ENCODE data around the gene THSD4.
"Not testable (repeated sequence)": the region's sequence is repeated elsewhere in the genome, so short reads cannot be mapped to it uniquely, and the experiment has no call there.

Gene THSD4

DNA sequence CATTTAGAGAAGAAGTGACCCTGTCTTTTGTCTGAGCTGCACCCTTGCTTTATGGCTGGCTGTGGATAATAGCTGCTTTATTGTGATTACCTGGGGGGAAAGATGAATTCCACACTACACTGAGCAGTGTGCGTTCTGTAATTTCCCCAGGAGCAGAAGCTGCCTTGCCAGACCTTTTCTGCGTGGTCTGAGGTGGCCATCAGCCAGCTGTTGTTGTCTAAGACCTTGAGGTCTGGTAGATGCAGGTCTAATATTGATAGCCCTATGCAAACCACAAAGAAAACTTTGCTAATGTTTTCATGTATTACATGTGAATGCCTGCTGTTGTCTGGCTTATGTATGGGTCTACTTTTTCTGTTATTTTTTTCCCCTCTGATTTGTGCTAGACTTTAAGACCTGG is 144.6 kb downstream of the THSD4 start:
- no peak for DNase-seq (ENCODE audit: low read depth in 3 of 3)

DNA sequence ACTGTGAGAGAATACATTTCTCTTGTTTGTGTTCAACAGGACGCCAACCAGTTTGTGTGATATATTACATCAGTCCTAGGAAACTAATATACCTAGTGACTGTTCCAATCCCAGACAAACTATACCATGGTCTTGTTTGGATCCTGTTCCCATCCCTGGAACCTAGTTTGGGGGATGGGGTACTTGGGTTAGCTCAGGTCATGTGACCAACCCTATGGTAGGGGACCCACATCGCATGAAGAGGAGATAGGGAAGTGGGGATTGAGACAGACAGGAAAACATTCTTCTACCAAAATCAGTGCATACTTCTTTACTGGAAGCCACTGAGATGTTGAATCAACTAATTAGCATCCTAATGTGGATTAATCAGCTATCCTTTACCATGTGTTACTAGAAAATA is 146.1 kb downstream of the THSD4 start:
- no peak for DNase-seq (ENCODE audit: low read depth in 3 of 3)

DNA sequence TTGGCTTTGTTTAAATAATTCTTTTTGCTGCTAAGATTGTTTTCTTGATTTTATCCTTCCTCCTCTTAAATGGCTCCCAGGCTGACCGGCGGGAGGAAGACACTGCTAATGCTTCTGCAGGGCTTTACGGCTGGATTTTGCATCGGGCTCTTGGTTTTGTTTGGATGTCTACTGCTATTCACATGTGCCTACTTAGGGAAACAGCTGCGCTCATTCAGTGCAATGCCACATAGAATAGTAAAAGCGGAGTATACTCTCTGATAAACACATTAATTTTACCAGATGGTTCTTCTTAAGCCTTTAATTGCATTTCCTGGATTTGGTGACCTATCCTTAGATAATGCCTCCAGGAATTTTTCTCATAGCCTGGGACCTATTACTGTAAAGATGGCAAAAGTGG is 146.6 kb downstream of the THSD4 start:
- DNase-seq (ENCODE audit: low read depth in 3 of 3), result no peak

DNA sequence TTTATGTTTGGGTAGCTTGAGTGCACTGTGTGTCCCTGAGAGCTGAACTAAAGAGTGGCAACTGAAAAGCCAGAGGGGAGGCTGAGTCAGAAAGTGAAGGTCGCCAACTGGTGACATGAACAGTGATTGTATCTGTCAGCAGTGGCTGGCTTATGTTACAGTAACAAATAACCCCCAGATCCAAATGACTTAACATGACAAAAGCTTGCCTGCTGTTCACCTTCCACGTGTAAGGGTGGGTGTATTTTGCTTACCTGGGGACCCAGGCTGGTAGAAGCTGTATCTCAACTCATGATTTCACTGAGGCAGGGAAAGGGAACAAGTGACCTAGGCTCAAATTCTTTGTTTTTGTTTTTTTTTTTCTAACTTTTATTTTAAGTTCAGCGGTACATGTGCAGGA is 147.3 kb downstream of the THSD4 start:
- DNase-seq (ENCODE audit: low read depth in 3 of 3), result no peak

DNA sequence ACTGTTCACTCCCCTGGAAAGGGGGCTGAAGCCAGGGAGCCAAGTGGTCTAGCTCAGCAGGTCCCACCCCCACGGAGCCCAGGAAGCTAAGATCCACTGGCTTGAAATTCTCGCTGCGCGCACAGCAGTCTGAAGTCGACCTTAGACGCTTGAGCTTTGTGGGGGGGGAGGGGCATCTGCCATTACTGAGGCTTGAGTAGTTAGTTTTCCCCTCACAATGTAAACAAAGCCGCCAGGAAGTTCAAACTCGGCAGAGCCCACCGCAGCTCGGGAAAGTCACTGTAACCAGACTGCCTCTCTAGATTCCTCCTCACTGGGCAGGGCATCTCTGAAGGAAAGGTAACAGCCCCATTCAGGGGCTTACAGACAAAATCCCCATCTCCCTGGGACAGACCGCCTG is 150.3 kb downstream of the THSD4 start:
- not testable (repeated sequence) for DNase-seq (ENCODE audit: low read depth in 3 of 3)

DNA sequence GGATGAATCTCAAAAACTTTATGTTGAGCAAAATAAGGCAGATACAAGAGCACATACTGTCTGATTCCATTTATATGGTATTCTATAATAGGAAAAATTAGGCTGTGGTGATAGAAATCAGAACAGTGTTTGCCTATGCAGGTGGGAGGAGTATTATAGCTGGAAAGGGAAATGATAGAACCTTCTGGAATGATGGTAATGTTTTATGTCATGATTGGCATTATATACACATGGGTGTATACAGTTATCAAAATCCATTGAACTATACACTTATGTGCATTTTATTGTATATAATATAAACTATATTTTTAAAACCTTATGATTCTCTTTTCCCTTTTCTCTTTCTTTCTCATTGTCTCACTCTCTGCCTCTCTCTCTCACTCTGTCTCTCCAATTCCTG is 156.1 kb downstream of the THSD4 start:
- no peak for DNase-seq (ENCODE audit: low read depth in 3 of 3)

DNA sequence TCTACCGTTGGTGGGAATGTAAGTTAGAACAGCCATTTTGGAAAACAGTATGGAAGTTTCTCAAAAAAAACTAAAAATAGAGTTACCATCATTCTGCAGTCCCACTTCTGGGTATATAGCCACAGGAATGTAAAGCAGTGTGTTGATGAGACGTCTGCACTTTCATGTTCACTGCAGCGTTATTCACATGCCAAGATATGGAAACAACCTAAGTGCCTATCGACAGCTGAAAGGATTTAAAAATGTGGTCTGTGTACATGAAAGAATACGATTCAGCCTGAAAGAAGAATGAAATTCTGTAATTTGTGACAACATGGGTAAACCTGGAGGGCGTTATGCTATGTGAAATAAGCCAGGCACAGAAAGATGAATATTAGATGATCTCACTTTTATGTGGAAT is 157.7 kb downstream of the THSD4 start:
- no peak for DNase-seq (ENCODE audit: low read depth in 3 of 3)

DNA sequence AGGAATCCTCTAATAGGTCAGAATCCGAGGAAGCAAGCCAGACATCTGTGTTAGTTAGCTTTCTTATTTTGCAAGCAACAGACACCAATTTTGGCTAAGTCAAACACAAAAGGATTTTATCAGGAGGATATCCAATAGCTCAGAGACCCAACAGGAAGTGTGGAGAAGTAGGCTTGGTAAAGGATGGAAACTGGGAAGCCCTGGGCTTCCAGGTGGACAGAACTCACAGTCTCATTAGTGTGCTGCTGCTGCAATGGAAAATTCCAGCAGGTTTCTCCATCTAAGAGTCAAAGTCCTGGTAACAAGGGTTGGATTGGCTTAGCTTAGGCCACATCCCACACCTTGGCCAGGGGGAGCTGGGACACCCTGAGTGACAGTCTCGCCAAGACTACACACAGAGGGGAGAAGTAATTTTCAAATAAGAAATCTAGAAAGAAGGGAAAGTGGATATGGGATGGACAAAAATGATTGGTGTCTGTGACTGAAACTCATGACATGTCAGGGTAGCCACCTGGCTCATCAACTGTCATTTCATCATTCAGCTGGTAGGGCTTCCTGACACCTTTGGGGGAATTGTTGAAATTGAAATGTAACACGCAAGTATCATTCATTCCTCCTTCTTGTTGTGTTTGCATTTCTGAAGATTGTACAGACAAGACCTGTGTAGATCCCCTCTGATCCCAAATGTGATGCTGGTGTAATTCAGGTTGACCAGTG is 158.6 kb downstream of the THSD4 start:
- DNase-seq (ENCODE audit: low read depth in 3 of 3), result no peak

DNA sequence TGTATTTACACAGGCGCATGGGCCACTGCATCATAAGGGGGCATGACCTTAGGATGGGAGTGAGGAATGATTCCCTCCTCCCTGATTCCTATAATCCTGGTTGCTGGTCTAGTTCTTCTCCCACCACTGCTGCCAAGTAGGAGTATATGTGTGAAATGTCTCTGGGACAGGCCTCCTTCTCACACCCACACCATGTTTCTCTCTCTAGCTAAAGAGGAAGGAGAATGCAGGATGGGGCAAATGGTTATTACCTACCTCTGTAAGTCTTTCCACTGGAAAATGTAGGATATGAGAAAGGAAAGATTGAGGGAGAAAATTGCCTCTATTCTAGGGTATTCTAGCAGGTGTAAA is 159.2 kb downstream of the THSD4 start:
- DNase-seq (ENCODE audit: low read depth in 3 of 3), result no peak

DNA sequence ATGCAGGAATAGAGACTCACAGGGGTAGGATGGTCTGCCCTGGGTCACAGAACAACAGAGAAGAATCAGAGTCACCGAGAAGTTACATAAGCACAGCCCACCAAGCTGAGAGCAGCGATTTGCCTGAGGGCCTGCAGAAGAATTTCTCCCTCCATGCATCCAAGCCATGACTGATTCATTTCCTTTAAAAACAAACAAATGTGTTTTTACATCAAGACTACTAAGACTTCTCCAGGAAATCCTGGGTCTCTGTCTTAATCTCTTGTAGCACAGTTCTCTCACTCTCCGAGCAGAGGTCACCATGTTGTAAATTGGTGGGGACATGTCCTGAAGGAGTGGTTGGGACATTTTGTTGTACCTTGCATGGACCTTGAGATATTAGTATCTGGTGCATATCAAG is 159.8 kb downstream of the THSD4 start:
- no peak for DNase-seq (ENCODE audit: low read depth in 3 of 3)

DNA sequence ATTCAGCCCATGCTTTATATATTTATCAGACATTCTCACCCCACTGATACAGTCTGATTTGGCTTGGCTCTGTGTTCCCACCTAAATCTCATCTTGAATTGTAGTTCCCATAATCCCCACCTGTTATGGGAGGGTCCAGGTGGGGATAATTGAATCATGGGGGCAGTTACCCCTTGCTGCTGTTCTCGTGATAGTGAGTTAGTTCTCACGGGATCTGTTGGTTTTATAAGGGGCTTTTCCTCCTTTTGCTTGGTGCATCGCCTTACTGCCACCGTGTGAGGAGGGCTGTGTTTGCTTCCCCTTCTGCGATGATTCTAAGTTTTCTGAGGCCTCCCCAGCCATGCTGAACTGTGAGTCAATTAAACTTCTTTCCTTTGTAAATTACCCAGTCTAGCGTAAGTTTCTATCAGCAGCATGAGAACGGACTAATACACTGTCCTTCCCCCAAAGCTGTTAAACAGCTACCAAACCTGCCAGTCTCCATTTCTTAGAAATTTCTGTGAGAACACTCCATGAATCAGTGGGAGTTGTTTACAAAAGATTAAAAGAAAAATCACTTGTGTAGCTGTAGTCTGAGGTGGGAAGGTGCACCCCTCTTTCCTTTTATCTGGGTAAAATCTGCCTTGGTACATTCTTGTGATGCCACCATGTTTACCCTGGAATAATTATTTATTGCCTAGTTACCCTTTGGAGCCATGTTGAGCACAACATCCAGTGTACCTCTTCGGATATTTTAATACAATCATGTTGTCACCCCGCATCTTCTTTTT is 160.5 kb downstream of the THSD4 start:
- no peak for DNase-seq (ENCODE audit: low read depth in 3 of 3)

DNA sequence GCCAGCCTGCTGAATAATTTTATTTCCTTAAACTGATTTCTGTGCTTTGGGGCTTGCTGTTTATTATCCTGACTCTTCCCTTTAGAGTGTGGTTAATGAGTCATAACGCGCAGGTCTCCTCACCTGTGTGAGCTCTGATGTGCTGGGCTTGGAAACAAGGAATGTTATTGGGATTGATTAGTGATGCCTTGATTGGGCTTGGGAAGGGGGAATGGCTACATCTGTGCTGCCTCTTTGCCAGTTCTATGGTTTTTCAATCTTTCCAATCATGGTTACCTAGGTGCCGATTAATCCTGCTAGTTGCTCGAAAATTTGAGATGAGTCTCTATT is 161.0 kb downstream of the THSD4 start:
- DNase-seq (ENCODE audit: low read depth in 3 of 3), result no peak

DNA sequence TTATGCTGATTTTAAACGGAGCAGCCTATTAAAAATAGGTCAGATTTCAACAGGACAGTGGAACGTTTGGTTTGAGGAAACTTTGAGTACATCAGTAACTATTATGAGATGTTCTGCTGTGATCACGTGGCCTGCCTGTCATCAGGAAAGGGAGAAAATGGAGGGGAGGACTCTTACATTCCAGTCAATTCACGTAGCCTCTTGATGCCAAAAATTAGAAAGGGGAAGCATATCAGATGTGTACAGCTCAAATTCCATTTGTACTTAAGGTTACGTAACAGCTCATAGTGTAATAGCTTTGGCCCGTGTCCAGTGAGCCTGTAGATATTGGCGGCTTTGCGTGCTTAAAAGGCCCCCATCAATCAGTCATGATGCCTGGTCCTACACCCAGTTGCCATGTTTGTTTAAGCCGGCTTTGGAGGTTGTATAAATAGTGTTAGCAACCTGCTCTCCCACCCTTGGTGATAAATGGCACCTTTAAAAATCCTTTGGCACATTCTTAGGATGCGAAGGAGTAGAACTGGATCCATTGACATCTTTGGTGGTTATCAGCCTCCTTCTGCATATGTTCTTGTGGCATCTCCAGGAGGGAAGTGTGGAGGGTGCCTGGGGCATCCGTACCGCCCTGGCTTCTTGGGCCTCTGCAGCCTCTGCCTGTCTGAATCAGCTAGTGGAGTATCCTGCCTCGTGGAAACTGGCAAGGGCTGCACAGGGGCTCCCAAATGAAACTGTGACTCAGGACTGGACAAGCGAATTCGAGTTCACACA is 163.9 kb downstream of the THSD4 start:
- DNase-seq (ENCODE audit: low read depth in 3 of 3), result no peak

DNA sequence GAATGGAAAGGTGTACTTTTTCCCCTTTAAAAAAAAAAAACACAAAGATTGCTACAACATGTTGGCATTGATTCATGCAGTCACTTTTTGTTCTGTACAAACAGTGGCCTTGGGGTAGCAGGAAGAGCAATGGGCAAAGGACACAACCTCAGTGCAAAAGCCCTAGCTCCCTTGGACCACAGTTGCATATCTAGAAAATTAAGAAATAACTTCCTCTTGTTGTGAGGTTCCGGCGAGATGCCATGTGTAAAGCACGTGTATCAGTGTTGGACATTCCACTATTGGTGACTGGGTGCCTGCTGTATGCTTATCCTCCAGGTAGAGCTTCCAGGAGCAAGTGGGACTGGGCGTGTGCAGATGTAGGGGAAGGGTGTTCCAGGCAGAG is 164.5 kb downstream of the THSD4 start:
- no peak for DNase-seq (ENCODE audit: low read depth in 3 of 3)

DNA sequence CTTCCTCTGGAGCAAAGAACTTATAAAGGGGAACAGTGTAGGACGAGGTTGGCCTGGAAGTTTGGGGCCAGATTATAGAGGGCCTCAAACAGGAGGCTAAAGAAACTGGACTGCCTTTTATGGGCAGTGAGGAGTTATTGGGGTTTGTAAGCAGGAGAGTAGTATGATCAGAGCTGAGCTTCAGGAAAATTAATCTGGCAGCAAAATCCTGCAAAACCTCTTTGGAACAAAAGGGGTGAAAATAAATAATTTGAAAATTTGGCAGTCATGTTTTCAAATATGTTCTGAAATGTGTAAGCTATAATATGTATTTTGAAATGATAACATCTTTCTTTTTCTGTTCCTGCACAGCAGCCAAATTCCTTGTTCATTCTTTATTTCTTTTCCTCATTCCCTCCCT is 164.9 kb downstream of the THSD4 start:
- no peak for DNase-seq (ENCODE audit: low read depth in 3 of 3)

DNA sequence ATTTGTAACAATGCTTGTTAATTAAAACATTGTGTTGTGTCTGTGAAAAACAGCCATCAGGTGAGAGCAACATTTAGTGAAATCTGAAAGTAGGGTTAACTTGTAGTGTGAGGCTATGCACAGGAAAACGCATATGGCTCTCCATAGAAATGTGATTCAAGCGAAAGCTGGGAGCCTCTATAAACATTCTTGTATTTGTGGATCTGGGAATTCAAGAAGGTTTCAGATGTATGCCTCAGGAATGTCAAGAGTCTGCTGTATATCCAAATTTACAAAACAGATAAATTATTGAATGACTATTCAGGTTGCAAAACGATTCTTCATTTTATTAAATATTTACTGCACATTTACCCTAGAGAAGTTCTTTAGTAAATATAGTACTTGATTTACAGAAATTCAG is 166.0 kb downstream of the THSD4 start:
- DNase-seq (ENCODE audit: low read depth in 3 of 3), result no peak

DNA sequence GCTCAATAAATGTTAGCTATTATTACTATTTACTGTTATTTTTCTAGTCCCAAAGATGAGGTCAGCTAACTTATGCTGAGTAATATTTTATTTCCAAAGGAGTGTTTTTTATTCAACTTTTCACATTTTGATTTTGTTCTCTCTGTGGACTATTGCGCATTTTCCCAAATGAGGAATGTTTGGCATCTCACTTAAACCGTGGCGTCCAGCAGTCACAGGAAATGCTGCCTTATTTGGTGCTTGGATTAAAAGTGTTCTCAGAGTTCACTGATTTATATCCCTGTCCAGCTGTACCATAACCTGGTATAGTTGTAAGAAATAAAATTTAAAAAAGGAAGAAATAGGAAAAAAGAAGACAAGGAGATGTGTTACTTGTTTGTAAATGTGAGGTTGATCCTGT is 166.8 kb downstream of the THSD4 start:
- DNase-seq (ENCODE audit: low read depth in 3 of 3), result no peak

DNA sequence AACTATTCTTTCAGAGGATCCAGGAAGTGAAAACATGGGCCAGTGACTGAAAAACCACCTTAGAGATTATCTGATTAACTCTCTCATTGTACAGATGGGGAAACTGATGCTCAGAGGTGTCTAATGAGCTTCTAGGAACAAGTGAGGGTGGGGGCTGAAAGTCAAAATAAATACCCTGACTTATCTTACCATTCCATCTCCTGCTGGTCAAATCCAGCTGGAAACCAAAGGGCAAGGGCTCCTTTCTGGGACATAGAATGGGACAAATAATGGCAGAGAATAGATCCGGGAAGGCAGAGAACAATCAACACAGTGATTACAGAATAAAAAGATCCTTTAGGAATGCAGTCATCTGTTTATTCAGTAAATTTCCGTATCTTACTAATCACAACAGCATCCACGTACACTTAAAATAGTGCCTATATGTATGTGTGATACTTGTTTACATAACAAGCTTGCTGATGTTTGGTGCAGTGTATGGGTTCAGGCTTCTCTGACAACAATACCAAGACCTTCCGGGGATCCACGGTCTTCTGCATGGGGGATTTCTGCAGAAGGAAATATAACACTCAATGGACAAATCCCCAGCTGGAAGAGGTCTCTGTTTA is 173.2 kb downstream of the THSD4 start:
- no peak for DNase-seq (ENCODE audit: low read depth in 3 of 3)

DNA sequence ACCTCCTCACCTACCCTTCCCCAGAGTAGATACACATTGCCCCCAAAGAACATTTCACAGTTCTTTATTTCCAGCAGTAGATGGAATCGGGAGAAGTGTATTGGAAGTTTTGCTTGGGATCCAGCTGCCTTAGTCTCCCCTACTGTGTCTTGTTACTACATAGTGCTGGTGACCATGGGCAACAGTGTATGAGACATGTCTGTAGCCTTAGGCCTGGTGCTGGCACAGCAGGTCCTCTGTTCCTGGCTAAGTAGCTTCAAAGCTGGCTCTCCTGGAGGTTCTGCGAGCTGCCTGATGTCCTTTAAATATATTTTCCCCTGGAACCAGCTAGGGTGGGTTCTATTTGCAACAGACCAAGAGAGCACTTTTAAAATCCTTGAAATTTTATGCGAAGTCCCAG is 174.7 kb downstream of the THSD4 start:
- no peak for DNase-seq (ENCODE audit: low read depth in 3 of 3)

DNA sequence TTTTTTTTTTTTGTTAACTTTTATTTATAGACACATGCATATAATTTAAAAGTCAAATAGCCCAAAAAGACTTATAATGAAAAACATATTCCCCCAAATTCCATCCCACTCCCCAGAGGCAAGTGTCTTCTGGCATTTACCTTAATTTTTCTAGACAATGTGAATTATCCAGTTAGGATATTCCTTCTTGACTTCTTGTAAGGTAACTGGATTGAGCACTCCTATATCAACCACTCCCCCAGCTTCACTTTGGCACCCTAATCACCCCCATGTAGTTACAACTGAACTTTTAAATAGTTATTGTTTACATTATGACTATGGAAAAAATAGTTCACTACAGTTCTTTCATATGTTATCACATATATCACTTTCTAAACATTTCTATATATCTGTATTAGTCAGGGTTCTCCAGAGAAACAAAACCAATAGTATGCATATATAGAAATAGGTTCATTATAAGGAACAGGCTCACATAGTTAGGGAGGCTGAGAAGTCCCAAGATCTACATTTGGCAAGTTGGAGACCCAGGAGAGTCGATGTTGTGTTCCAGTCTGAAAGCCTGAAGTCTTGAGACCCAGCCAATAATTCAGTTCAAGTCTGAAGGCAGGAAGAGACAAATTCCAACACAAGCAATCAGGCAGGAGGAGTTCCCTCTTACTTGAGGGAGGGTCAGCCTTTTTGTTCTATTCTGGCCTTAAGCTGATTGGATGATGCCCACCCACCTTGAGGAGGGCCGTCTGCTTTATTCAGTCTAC is 175.8 kb downstream of the THSD4 start:
- DNase-seq (ENCODE audit: low read depth in 3 of 3), result no peak

DNA sequence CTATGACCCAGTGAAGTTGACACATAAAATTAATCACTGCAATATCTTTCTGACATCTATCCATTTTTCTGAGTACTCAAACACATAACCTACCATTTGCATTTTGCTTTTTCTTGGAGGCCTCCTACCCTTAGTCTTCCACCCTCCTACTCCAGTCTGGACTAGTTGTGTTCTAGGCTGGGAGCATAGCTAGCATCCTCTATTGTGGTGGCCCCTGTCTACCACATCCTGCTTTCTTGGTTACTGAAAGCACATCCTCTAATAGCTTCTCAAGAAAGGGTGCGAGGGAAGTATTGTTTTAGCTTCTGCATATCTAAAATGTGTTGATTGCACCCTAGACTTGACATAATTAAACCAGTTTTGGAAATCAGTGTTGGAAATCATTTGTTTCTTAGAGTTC is 176.5 kb downstream of the THSD4 start:
- no peak for DNase-seq (ENCODE audit: low read depth in 3 of 3)

DNA sequence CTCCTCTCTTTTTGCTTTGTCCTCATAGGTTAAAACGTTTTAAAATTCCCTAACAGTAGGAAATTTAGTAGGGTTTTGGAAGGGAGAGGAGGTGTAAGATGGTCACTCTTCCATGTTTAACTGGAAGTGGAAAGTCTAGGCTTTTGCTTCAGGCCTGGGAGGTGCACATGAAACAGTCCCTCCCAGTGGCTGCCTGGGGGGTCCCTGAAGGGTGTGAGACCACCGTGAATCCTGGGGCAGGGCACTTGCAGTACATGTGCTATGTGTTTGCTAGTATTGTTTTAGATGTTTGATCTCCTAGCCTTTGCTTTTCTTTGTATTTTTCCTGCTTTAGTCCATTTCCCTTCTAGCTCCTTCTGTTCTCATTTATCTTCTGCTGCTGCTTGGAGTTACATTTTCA is 178.5 kb downstream of the THSD4 start:
- DNase-seq (ENCODE audit: low read depth in 3 of 3), result no peak
